Endodermal cell (in vitro differentiated cells): ENCODE results near the gene GUCA2B. TPM values are rescaled to one million over a fixed set of nuclear protein-coding genes. Genes with fewer than 3 reads are reported as not detected.

Experiments used
- DNase-seq: peaks from one replicate; pipeline ENCODE4 v3.0.0-alpha.2; 2017
- H3K27ac ChIP-seq: 2 replicates; pipeline ENCODE4 v1.5.1; 2013; ENCODE audit warnings: mild to moderate bottlenecking, low read depth, low read length, moderate library complexity
- H3K27me3 ChIP-seq: 2 replicates; pipeline ENCODE4 v1.6.1; 2013; ENCODE audit warnings: mild to moderate bottlenecking, low read length, moderate library complexity; ENCODE audit not compliant: insufficient read depth, control insufficient read depth, poor library complexity, severe bottlenecking
- H3K36me3 ChIP-seq: 2 replicates; pipeline ENCODE4 v1.7.0; 2013; ENCODE audit warnings: mild to moderate bottlenecking, low read length, moderate library complexity; ENCODE audit not compliant: control insufficient read depth, insufficient read depth
- H3K4me1 ChIP-seq: one replicate; pipeline ENCODE4 v1.7.0; 2013; ENCODE audit warnings: low read length; ENCODE audit not compliant: control insufficient read depth, insufficient read depth
- H3K4me3 ChIP-seq: 2 replicates; pipeline ENCODE4 v1.5.1; 2013; ENCODE audit warnings: mild to moderate bottlenecking, low read length, moderate library complexity
- H3K9ac ChIP-seq: 2 replicates; pipeline ENCODE4 v1.6.1; 2013; ENCODE audit warnings: mild to moderate bottlenecking, low read length, moderate library complexity; ENCODE audit not compliant: poor library complexity, severe bottlenecking; ENCODE audit errors: extremely low read depth
- H3K9me3 ChIP-seq: 2 replicates; pipeline ENCODE4 v1.6.1; 2013; ENCODE audit warnings: mild to moderate bottlenecking, low read length, moderate library complexity; ENCODE audit not compliant: control insufficient read depth
- H3K27ac Mint-ChIP-seq: 2 replicates; pipeline ENCODE4 v1.8.0; 2020; ENCODE audit warnings: mixed read lengths
- H3K27me3 Mint-ChIP-seq: 2 replicates; pipeline ENCODE4 v1.8.0; 2021; ENCODE audit warnings: mild to moderate bottlenecking, mixed read lengths; ENCODE audit not compliant: insufficient read depth
- H3K36me3 Mint-ChIP-seq: 2 replicates; pipeline ENCODE4 v1.8.0; 2020; ENCODE audit warnings: low read depth, mixed read lengths
- H3K4me1 Mint-ChIP-seq: 2 replicates; pipeline ENCODE4 v1.8.0; 2020; ENCODE audit warnings: mixed read lengths
- H3K4me3 Mint-ChIP-seq: 2 replicates; pipeline ENCODE4 v1.8.0; 2020; ENCODE audit warnings: mild to moderate bottlenecking, moderate library complexity, mixed read lengths
- H3K9me3 Mint-ChIP-seq: 2 replicates; pipeline ENCODE4 v1.8.0; 2020; ENCODE audit warnings: mild to moderate bottlenecking, mixed read lengths
- CTCF ChIP-seq: fragments of 200-600 bp; sonication (generic); conservative IDR thresholded peaks from 2 replicates; pipeline ENCODE4 v1.5.0; 2021; ENCODE audit warnings: antibody characterized with exemption, mild to moderate bottlenecking
- WGBS, 2 experiments: methylation state at CpG; one replicate each; pipeline versions ENCODE4 v1.1.5 to v1.1.7; 2013; ENCODE audit warnings: missing lambda C conversion rate in 2 of 2, mixed read lengths in 1 of 2; ENCODE audit not compliant: insufficient coverage in 1 of 2, insufficient read length in 1 of 2; 5-methylcytosine and 5-hydroxymethylcytosine counted together
- total RNA-seq, 2 donors: library from RNA; stranded (reverse); fragmentation: NEBNext Ultra II Directional in 1 of 2; extraction: Animal tissue kit (Norgen Biotek cat#: 25700) in 1 of 2; gene quantifications; 2 replicates in 1 of 2; 3 replicates in 1 of 2; pipeline ENCODE4 v1.2.1, GENCODE V29; 2021

The GUCA2B gene
- total RNA-seq, 2 donors from 2014 or later: not detected

DNA sequence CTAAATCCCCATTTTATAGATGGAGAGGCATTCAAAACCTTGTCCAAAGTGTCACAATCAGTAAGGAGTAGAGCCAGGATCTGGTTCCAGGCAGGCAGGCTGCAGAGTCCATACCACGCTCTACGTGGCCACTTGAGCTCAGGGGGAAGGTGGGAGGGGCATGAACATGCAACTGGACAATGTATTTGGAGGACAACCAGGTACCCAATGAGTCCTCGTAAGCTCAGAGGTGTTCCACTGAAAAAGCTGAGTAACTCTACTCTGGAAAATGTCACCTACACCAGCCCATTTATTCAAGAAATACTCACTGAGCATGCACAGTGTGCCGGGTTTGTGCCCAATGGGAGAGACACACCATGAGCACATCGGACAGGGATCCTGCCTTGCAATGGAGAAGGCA is 11.2 kb upstream of the GUCA2B start:
- Mint-ChIP-seq H3K4me1 (no peaks in the 10 kb centered on the region), H3K27me3 (no peaks in the 10 kb centered on the region), H3K36me3 (no peaks in the 10 kb centered on the region), H3K9me3 (no peaks in the 10 kb centered on the region), H3K4me3 (no peak overlapping the region), H3K27ac (no peak overlapping the region)
- no peak overlapping the region for H3K9ac ChIP-seq
- H3K36me3 ChIP-seq: no peaks in the 10 kb centered on the region
- DNase-seq: no peak
- H3K9me3 ChIP-seq: no peaks in the 10 kb centered on the region
- no peak for TF ChIP-seq CTCF
- H3K4me3 ChIP-seq: no peak overlapping the region
- 90 to 91% methylated on average over 4 to 5 of the region's 5 CpGs for WGBS, 2 experiments
- H3K27me3 ChIP-seq: no peaks in the 10 kb centered on the region
- H3K4me1 ChIP-seq: no peaks in the 10 kb centered on the region
- no peak overlapping the region for H3K27ac ChIP-seq

- H3K4me1 Mint-ChIP-seq: no peaks in the 10 kb centered on the region
Observed at GRCh38 chr1:42142894-42143675, 10.1 kb upstream of the GUCA2B start.

GRCh38 chr1:42143896-42144710 is 9.1 kb upstream of the GUCA2B start:
- DNase-seq: peak; percentile 32
- TF ChIP-seq CTCF: no peak
- Histone ChIP-seq H3K4me3 (no peak overlapping the region), H3K27me3 (peaks cover 13% of the 10 kb centered on the region), H3K9ac (no peak overlapping the region), H3K9me3 (no peaks in the 10 kb centered on the region), H3K36me3 (no peaks in the 10 kb centered on the region), H3K4me1 (no peaks in the 10 kb centered on the region), H3K27ac (no peak overlapping the region)
- H3K27me3 Mint-ChIP-seq: no peaks in the 10 kb centered on the region
- WGBS, 2 experiments: 79 to 87% methylated on average over 7 to 13 of the region's 13 CpGs
- H3K9me3 Mint-ChIP-seq: no peaks in the 10 kb centered on the region
- H3K4me1 Mint-ChIP-seq: no peaks in the 10 kb centered on the region
- H3K4me3 Mint-ChIP-seq: no peak overlapping the region
- H3K36me3 Mint-ChIP-seq: no peaks in the 10 kb centered on the region
- no peak overlapping the region for H3K27ac Mint-ChIP-seq

More at GRCh38 chr1:42142894-42143675, 10.1 kb upstream of the GUCA2B start:
- Histone ChIP-seq H3K27me3 (peaks cover 3% of the 10 kb centered on the region), H3K9me3 (no peaks in the 10 kb centered on the region), H3K27ac (no peak overlapping the region), H3K9ac (no peak overlapping the region), H3K4me3 (no peak overlapping the region), H3K36me3 (no peaks in the 10 kb centered on the region), H3K4me1 (no peaks in the 10 kb centered on the region)
- H3K9me3 Mint-ChIP-seq: no peaks in the 10 kb centered on the region
- no peaks in the 10 kb centered on the region for H3K27me3 Mint-ChIP-seq
- H3K36me3 Mint-ChIP-seq: no peaks in the 10 kb centered on the region
- DNase-seq: peak; percentile 37
- H3K4me3 Mint-ChIP-seq: no peak overlapping the region
- 77 to 86% methylated on average over 3 to 4 of the region's 4 CpGs for WGBS, 2 experiments
- no peak for TF ChIP-seq CTCF
- H3K27ac Mint-ChIP-seq: no peak overlapping the region
